Progenitor cell of endocrine pancreas (in vitro differentiated cells): ENCODE data around the gene PPFIBP1. TPM values are rescaled to one million over a fixed set of nuclear protein-coding genes. Genes with fewer than 3 reads are reported as not detected.

Source experiments
- DNase-seq: peaks from one replicate; pipeline ENCODE4 v3.0.0; 2021; ENCODE audit warnings: low spot score; ENCODE audit not compliant: unreplicated experiment
- H3K27ac Mint-ChIP-seq: 2 replicates; pipeline ENCODE4 v1.8.0; 2021; ENCODE audit warnings: mild to moderate bottlenecking, moderate library complexity, mixed read lengths
- H3K27me3 Mint-ChIP-seq: 2 replicates; pipeline ENCODE4 v1.8.0; 2021; ENCODE audit warnings: mixed read lengths
- H3K36me3 Mint-ChIP-seq: 2 replicates; pipeline ENCODE4 v1.8.0; 2022; ENCODE audit warnings: mixed read lengths; ENCODE audit not compliant: insufficient read depth
- H3K4me1 Mint-ChIP-seq: 2 replicates; pipeline ENCODE4 v1.8.0; 2021; ENCODE audit warnings: low read depth, mixed read lengths
- H3K4me3 Mint-ChIP-seq: 2 replicates; pipeline ENCODE4 v1.8.0; 2021; ENCODE audit warnings: low read depth, mild to moderate bottlenecking, moderate library complexity, mixed read lengths
- H3K9me3 Mint-ChIP-seq: 2 replicates; pipeline ENCODE4 v1.8.0; 2021; ENCODE audit warnings: low read depth, mixed read lengths
- total RNA-seq: library from RNA; stranded (reverse); gene quantifications from 2 replicates; pipeline ENCODE4 v1.2.1, GENCODE V29; 2021
- TF ChIP-seq, protein P1 (sequence below): fragments of 200-600 bp; sonication (generic); IDR thresholded peaks from one replicate; pipeline ENCODE4 v1.5.0; 2021; ENCODE audit warnings: antibody characterized with exemption, mild to moderate bottlenecking; ENCODE audit not compliant: unreplicated experiment

The PPFIBP1 gene
- total RNA-seq, 1 donor from 2014 or later = 85.4 TPM

GRCh38 chr12:27614866-27615265, 90.9 kb downstream of the PPFIBP1 start:
- peaks cover 11% of the 10 kb centered on the region for H3K36me3 Mint-ChIP-seq
- no peaks in the 10 kb centered on the region for H3K27me3 Mint-ChIP-seq
- H3K9me3 Mint-ChIP-seq = peaks cover 7% of the 10 kb centered on the region
- TF ChIP-seq, protein P1, sequence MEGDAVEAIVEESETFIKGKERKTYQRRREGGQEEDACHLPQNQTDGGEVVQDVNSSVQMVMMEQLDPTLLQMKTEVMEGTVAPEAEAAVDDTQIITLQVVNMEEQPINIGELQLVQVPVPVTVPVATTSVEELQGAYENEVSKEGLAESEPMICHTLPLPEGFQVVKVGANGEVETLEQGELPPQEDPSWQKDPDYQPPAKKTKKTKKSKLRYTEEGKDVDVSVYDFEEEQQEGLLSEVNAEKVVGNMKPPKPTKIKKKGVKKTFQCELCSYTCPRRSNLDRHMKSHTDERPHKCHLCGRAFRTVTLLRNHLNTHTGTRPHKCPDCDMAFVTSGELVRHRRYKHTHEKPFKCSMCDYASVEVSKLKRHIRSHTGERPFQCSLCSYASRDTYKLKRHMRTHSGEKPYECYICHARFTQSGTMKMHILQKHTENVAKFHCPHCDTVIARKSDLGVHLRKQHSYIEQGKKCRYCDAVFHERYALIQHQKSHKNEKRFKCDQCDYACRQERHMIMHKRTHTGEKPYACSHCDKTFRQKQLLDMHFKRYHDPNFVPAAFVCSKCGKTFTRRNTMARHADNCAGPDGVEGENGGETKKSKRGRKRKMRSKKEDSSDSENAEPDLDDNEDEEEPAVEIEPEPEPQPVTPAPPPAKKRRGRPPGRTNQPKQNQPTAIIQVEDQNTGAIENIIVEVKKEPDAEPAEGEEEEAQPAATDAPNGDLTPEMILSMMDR = no peak
- H3K4me1 Mint-ChIP-seq = peaks cover 5% of the 10 kb centered on the region
- no peak overlapping the region for H3K4me3 Mint-ChIP-seq
- H3K27ac Mint-ChIP-seq = no peak overlapping the region
- DNase-seq = no peak

GRCh38 chr12:27615331-27615891, 91.4 kb downstream of the PPFIBP1 start:
- peaks cover 7% of the 10 kb centered on the region for H3K9me3 Mint-ChIP-seq
- TF ChIP-seq, protein P1 = no peak
- no peak for DNase-seq
- H3K4me1 Mint-ChIP-seq = peaks cover 3% of the 10 kb centered on the region
- H3K4me3 Mint-ChIP-seq = no peak overlapping the region
- no peaks in the 10 kb centered on the region for H3K27me3 Mint-ChIP-seq
- no peak overlapping the region for H3K27ac Mint-ChIP-seq
- H3K36me3 Mint-ChIP-seq = peaks cover 11% of the 10 kb centered on the region

GRCh38 chr12:27616356-27617142, 92.5 kb downstream of the PPFIBP1 start:
- TF ChIP-seq, protein P1 = no peak
- Mint-ChIP-seq H3K27me3 (no peaks in the 10 kb centered on the region), H3K27ac (no peak overlapping the region), H3K4me1 (no peaks in the 10 kb centered on the region), H3K9me3 (peaks cover 7% of the 10 kb centered on the region), H3K4me3 (no peak overlapping the region), H3K36me3 (peaks cover 11% of the 10 kb centered on the region)
- DNase-seq = no peak

DNA sequence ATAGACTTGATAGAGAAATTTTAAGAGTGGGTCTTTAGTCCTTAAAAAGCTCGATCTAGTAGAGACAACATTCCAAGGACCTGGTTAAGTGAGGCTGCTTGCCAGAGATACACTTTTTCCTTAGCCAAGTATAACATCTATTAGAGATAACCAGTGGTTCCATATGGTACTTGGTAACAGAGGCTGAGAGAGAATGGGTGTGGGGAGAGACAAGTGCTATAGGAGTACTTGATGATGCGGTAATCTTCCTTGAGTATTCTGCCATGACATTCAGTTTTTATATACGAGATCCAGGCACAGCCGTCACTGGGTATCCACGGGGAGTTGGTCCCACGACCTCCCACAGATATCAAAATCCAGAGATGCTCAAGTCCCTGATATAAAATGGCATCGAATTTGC, 94.8 kb downstream of the PPFIBP1 start:
- DNase-seq = no peak
- H3K27me3 Mint-ChIP-seq = no peaks in the 10 kb centered on the region
- no peaks in the 10 kb centered on the region for H3K4me1 Mint-ChIP-seq
- peaks cover 7% of the 10 kb centered on the region for H3K9me3 Mint-ChIP-seq
- peaks cover 8% of the 10 kb centered on the region for H3K36me3 Mint-ChIP-seq
- TF ChIP-seq, protein P1 = no peak
- H3K4me3 Mint-ChIP-seq = no peak overlapping the region
- no peak overlapping the region for H3K27ac Mint-ChIP-seq

GRCh38 chr12:27619308-27619707, 95.3 kb downstream of the PPFIBP1 start:
- Mint-ChIP-seq H3K4me1 (no peaks in the 10 kb centered on the region), H3K27me3 (no peaks in the 10 kb centered on the region), H3K4me3 (no peak overlapping the region), H3K9me3 (peaks cover 7% of the 10 kb centered on the region), H3K27ac (no peak overlapping the region), H3K36me3 (peaks cover 6% of the 10 kb centered on the region)
- TF ChIP-seq, protein P1 = no peak
- no peak for DNase-seq
